ENCODE results near the gene LIPC.

The LIPC gene

DNA sequence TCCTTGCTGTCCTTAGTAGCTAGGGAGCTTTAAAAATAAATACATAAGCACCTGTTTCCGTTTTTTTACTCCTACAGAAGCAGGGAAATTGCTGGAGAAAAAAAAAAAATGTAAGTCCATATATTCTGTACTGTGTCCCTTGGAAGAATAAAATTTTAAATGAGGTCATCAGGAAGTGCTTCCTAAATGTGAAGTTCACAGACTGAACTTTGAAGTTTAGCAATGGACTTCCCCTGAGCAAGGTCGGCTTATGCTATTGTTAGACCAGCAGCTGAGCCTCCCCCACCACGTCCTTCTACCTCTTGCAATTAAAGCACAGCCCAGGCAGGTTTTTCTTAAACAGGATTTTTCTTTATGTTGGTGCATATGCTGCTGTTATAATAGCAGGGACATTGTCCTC lies 26.3 kb downstream of the LIPC start:
- DNase-seq (ENCODE audit: low read depth), result no peak

DNA sequence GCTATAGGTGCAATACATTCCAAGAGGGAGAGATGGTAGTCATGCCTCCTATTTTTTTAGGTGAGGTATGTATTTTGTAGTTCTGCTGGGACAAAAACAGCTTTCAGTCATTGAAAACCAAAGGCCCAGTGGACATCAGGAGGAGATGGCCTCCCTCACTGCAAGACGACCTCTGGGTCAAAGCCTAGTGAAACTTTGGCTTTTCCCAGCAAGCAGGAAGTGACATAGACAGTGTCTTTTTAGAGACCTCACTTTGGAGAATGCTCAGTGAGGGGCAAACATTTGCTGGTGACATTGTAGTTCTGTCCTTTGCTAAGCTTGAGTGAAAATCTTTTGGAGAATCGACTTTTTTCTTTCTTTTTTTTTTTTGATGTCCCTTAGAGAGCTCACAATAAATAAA lies 27.3 kb downstream of the LIPC start:
- no peak for DNase-seq (ENCODE audit: low read depth)

DNA sequence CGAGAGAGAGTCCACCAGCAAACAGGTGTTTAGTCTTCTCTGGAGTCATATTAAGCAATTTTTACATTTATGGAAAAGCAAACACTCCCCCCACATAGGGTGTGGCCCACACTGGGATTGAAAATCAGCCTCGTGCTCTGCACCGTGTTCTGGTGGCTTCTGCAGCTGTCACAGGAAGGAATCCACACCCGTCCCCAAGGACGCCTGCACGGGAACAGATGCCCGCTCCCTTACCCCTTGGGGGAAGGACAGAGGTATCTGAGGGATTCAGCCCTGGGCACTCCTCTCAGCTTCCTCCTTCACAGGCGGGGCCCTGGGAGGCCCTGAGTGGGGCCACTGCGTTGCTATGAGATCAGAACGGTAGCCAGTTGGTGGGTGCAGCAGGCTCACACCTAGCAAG lies 27.8 kb downstream of the LIPC start:
- no peak for DNase-seq (ENCODE audit: low read depth)

DNA sequence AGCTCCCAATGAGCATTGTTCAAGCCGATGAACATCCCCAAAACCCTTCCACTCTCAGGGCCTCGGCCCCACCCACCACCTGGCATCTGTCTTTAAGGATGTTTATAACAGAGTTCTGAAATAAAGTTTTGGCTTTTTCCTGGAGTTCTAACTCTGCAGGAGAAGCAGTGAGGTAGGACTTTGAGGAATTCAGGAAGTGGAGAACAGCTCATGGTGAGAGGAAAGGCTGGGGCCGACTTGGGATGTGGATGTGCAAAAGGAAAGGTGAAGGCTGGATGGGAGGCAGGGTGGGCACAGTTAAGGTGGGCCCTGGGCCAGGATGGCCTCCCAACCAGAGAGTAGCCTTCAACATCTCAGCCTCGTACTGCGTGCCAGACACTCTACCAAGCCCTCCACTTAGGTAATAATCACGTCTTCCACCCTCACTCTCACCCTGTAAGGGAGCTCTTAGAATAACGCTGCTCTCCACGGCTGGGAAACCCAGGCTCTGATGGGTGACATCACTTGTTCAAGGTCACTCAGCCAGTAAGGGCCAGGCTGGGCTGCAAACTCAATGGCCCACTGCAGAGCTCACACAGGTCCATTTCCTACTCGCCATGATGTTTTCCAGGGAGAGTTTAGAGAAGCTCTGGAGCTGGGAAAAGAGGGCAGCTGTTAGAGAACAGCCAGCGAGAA lies 28.5 kb downstream of the LIPC start:
- no peak for DNase-seq (ENCODE audit: low read depth)

DNA sequence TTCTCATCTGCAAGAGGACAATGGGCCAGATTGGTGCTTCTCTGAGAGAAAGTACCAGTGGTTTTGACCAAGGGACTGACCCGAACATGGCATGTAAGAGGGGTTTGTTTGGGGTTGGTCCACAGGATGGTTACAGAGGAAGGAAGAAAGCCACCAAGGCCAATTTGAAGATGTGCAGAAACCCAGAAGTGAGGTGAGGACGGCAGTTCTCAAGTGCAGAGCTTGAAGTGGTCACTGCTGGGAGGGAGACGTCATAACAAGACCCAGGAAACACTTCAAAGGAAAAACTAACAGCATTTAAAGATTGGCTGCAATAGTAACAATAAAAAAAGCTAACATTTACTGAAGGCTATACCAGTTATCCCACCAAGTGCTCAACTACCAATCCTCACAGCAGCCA lies 29.1 kb downstream of the LIPC start:
- no peak for DNase-seq (ENCODE audit: low read depth)

DNA sequence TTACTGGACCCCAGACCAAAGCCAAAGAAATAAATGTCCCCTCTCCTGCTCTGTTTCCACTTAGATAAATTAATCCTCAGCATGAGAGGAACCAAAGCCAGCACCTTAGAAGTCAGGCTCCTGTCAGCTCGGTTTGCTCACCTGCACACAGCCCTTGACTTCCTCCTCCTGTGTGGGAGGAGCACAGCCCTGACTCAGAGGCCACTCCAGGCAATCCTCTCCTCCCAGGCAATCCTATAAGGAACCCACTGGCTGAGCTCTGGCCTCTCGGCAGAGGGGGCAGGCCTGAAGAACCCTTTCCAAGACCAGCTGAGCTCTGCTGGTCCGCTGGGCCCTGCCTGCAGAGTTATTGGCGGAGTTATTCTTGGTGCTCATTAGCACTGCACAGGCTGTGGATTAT lies 30.8 kb downstream of the LIPC start:
- DNase-seq (ENCODE audit: low read depth), result no peak

DNA sequence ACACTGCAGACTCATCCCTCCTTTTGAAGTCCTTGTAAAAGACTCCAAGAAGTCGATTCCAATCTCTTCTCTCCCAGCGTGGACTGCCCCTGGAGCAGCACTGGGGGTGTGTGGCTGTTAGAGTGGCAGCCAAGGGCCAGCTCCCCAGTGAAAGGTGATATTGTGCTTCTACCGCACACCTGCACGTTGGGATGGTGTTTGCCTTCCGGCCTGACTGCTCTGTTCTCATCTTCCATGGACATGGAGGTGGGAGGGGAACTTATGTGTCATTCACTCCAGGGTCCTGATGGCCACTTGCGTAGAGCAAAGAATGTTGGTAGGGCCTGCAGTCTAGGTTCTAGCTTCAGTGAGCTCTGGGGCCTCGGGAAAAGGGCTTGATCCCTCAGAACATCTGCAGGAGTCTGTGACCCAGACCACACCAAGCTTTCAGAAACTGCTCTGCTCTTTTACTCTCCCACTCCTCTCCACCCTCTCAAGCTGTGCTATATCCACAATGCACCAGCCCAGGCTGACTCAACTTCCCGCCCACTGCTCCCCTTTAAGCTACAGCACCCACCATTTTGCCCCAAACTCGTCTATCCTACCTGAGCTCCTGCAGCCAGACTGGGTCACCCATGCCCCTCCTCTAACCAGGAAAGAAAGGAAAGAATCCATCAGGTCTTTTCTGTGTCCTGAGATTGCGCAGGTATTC lies 31.3 kb downstream of the LIPC start:
- DNase-seq (ENCODE audit: low read depth), result no peak

DNA sequence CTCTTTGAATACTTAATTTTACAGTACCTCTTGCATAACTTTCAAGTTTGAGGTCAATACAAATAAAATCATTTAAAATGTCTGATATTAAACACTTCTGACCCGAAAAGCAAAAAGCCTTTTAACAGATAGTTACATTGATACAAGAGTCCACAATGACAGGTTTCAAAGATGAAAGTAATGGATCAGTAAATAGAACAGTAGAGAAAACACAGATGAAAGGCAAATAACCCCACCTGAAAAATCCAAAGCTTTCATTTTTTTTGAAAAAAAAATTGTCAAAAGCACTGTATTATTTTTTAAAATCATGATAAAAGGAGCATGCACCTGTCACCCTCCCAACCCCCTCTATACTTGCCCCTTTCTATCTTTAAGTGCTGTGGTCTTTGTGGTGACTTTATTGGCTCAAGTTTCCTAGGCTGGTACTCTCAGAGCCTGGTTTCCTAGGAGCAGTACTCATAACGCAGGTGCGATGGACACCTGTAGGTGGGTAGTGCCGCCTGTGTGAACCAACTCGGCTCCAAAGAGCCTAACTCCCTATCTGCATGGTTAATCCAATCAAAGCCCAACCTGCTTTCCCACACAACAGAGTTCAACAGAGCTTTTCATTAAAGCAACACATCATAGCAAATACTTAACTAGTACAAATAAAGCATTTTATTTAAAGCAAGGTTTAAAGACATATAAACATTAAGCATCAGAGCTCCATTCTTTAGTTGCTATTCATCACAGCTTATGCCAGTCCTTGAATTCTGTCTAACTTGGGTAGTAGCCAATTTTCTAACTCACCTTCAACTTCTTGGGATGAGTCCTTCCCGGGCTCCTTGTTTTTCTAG lies 32.2 kb downstream of the LIPC start:
- no peak for DNase-seq (ENCODE audit: low read depth)

DNA sequence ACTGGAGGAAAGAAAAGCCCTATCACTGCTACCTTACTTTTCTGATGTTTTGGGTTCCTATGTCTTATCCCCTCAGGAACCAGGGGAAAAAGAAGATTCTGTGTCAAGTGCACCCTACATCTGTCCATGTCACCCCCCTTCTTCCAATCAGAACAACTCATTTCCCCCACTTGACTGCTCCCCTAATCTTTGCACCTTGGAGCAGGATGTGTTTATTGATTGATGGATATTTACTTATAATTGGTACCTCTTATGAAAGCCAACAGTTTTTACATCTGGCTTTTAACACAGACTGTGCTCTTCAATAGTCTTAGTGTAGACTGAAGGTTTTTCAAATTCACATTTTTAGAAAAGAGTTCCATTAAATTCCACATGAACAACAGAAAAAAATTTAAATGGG lies 33.3 kb downstream of the LIPC start:
- no peak for DNase-seq (ENCODE audit: low read depth)

DNA sequence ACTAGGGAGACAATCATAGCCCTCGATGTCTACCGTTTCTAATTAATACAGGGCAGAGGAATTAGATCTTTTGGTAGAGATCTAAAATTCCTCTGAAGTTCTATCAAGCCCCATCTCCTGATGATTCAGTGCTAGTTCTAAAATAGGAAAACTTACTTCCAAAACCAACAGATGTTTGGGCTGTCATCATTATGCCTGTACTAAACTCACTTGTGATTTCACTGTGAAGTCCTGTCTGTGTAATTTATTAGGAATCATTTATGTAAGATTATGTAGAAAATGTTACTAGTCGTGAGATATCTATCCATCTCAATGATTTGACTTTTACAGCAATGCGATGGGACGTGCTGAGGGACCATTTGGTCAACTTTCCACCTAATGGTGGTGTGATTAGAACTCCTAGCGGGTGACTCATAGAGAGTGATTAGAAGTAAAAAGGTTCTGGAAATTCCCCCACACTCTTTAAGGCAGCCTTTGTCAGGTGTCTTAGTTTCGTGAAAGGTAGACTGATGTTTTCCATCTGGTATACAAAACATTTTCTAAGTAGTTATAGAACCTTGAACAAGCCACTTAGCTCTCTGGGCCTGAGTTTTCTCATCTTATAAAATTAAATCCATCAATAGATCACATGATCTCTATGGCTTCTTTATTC lies 34.2 kb downstream of the LIPC start:
- no peak for DNase-seq (ENCODE audit: low read depth)

DNA sequence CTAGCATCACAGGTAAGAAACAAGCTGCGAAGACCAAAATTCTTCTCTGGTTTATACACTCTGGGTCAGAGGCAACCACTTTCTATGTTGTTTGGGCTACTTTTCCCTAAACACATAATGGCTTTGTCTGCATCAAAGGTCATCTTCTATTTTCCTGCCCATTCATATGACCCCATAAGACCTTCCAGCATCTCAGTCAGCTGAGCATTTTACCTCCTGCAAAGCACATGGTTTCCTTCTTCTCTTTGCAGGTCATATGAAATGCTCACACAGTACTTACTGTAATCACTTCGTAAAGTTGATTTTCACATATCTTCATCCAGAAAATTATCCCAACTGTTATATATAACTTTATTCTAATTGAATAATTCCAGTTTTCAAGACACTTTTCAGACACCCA lies 34.8 kb downstream of the LIPC start:
- DNase-seq (ENCODE audit: low read depth), result no peak

DNA sequence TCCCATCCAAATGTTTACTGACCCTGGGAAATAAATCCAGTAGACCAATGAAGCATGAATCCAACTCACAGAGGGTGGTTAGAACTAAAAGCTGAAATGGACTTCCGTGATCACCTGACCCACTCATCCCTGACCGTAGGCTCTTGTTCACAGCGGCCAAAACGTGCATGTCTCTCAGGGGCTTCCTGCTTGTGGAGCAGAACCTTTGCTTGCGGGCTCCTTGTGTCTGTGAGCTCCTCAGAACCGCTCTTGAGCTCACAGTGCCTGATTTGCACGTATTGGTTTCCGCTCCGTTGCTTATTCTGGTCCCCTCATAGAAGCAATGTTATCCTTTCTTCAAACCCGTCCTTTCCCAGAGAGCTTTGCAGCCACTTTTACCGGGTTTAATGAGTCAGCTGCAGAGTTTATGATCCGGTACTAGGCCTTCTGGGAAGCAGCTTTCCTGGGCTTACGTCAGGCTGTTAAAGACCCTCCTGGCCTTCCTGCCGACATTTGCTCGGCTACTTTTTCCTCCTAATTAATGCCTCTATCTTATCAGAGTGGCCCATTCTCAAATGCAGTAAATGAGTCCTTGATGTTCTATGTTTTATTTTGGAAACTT lies 35.4 kb downstream of the LIPC start:
- DNase-seq (ENCODE audit: low read depth), result no peak

DNA sequence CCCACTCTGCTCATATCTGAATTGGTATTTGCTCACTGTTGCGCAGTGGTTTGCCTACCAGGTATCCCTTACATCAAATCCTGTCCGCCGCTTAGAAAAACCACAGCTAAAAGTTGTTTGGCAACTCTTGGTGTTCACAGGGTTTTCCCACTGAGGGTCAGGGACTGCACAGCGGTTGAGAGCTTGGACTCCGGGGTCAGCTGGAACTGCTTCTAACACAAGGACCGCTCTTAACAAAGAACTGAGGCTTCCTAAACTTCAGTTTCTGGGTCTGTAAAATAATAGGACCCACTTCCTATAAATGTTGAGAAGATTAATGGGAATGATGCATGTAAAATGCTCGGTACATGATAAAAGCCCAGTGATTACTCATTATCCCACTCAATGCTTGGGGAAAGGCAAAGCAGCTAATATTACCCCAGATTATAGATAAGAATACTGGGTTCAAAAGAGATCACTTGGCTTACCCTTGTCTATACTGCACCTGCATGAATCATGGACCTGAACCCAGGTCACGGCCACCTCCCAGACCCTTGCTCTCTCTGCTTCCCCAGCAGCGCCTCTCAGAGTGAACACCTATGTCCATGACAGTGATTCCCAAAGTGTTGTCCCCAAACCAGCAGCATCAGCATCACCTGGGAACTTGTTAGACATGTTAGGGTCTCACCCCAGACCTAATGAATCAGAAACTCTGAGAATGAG lies 36.1 kb downstream of the LIPC start:
- DNase-seq (ENCODE audit: low read depth), result no peak

DNA sequence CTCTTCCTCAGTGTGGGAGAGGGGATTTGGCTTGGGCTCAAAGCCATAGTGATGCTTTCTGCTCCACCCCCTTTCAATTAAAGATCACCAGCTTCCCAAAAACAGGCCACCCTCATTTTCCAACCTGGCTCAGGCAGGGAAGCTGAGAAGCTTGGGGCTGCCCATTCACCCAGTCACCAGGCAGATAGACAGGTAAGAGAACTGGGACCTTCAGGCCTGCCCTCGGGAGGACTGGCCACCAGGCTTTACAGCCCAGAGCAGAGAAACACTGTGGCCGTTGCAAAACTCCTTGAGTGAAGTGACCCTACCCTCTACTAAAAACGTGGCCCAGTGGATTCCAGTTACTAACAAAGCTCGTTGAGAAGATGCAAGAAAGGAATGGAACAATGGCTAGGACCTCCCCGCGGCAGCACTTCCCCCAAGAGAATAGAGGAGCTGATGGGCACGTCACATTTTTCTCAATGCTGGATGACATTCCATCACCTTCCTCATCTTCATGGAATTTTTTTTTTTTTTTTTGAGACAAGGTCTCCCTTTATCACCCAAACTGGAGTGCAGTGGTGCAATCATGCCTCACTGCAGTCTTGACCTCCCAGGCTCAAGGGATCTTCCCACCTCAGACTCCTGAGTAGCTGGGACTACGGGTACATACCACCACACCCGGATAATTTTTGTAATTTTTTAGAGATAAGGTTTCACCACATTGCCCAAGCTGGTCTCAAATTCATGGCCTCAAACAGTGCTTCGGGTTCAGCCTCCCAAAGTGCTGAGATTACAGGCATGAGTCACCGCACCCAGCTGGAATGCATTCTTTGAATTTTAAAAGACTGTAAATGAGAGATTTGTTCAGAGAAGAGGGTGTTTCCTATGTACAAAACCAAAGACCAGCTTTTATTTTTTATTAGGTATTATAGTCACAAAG lies 37.9 kb downstream of the LIPC start:
- DNase-seq (ENCODE audit: low read depth), result peak; percentile 67

DNA sequence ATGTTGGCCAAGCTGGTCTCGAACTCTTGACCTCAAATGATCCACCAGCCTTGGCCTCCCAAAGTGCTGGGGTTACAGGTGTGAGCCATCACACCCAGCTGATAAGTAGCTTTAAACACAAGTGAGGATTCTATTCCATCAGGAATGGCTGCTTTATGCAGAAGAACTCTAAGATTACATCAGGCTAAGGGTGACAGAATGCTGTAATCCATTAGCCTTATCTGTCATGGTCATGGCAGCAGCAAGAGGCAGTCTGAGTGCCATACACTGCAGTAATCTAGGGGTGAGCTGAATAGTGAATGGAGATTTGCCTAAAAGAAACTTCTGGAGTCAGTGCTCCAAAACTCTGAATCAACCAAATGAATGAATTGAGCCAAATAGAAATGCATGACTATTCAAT lies 39.6 kb downstream of the LIPC start:
- no peak for DNase-seq (ENCODE audit: low read depth)

DNA sequence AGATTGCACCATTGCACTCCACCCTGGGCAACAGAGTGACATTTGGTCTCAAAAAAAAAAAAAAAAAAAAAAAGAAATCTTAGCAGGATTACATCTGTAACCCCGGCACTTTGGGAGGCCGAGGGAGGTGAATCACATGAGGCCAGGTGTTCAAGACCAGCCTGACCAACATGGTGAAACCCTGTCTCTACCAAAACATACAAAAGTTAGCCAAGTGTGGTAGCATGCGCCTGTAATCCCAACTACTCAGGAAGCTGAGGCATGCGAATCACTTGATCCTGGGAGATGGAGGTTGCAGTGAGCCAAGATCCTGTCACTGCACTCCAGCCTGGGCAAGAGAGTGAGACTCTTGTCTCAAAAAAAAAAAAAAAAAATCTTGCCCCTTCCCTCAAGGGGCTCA lies 40.4 kb downstream of the LIPC start:
- DNase-seq (ENCODE audit: low read depth), result no peak

DNA sequence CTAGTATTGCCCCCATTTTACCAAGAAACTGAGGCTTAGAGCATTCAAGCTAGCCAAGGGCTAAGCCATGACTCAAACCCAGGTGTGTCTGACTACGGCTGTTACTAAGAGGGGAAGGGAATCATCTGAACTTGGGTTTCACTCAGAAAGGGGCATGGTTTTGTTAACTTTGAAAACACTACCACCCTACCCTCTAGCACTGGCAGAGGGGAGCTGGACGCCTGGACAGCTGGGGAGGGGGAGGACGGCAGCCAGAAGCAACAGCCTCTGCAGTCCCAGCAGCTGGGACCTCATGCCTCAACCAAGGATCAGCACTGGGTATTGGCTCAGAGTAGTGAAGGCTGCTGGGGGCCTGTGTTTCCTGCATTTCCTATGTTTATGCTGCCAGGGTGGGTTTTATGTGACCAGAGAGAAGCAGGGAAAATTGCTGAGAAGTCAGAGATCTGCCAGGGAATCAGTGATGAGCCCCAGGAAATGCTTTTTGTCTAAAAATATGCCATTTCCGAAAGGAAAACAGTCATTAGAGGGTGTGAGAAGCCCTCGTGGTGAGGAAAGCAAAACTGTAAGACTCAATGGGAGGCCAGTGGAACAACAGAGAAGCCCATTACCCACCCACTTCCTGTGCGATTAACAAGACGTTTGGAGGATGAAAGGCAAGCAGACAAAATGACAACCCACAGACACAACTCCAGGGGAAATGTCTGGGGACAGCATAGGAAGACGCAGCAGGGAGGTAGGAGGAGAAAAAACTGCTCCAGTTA lies 41.2 kb downstream of the LIPC start:
- no peak for DNase-seq (ENCODE audit: low read depth)

DNA sequence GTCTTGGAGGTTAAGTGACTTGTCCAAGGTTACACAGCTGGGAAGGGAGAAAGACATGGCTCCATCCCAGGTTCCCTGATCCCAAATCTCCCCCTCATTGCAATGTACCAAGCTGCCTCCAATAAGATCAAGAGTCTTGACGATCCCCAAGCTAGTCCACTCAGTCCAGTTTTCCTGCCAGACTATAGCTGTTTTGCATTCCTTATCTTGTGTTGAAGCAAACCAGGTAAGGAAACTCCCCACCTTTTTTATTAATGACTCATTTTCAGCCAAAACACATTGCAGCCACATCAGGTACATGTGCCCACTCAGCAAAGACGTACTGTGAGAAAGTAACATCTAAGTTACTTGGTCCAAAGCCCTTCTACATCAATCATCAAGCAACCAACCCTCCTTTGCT lies 41.9 kb downstream of the LIPC start:
- no peak for DNase-seq (ENCODE audit: low read depth)

DNA sequence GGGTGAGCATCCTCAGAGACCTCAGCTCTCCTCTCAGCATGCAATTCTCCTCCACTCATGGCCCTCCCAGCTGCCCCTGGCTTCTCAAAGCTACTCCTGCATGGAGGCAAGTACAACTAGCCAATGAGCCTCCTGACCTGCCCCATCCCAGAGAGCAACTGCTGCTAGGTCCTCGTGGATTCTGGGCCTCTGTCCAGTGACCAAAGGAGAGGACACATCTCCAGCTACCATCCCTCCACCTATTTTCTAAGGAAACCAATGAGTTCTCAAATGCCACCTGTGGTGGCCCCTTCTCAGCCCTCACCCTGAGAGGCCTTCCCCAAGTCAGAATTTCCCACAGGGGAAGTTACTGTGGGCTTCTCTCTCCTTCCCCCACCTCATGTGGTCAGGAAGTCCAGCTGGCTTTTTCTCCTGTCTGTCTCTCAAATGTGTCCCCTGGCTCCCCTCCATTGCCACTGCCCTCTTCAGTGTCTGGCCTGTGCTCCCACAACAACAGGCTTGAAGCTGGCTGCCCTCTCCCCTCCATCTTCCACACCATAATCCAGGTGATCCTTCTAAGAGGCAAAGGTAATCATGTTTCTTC lies 43.0 kb downstream of the LIPC start:
- no peak for DNase-seq (ENCODE audit: low read depth)

Data from fibroblast of the conjunctiva (primary cell).